GM10266 (cell line): ENCODE data around the gene HES2.

ENCODE experiments used
- DNase-seq: peaks from one replicate; pipeline ENCODE4 v3.0.0; 2012; ENCODE audit errors: extremely low spot score
- CTCF ChIP-seq: IDR thresholded peaks from 2 replicates; pipeline ENCODE4 v1.5.1; 2012; ENCODE audit warnings: mild to moderate bottlenecking, low read depth; ENCODE audit not compliant: control insufficient read depth, insufficient read depth; ENCODE audit errors: missing control alignments

Gene HES2

GRCh38 chr1:6420454-6421042 is 829 bp upstream of the HES2 start:
- TF ChIP-seq CTCF = no peak
- no peak for DNase-seq

- DNase-seq = no peak
- TF ChIP-seq CTCF = no peak
Observed at GRCh38 chr1:6419397-6419803, 319 bp downstream of the HES2 start.

DNA sequence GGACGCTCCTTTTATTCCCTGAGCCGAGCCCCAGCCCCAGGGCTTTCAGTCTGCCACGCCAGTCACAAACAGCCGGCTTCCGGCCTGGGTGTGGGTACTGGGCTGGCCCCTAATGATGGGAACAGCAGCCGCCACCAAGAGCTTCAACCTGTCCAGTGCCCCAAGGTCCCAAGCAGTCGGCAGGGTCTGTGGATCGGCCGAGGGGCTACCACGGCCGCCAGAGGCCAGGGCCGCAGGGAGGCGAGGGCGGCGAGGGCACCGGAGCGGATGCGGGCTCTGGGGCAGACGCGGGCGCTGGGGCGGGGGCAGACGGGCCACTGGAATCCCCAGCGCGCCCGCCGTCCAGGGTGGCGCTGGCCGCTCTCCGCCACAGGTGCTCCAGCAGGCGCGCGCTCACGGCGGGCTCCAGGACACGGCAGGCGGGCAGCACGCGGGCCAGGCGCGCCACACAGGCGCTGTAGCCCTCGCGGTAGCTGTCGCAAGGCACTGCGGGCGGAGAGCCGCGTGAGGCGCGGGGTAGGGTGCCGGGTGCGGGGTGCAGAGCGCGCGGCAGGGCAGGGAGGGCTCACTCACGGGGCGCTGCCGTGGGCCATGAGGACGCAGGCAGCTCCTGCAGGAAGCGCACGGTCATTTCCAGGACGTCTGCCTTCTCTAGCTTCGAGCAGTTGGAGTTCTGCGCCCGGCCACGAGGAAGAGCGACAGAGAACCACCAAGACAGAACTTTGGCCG is 887 bp downstream of the HES2 start:
- DNase-seq = no peak
- no peak for TF ChIP-seq CTCF

GRCh38 chr1:6417961-6418667 is 1.6 kb downstream of the HES2 start:
- no peak for TF ChIP-seq CTCF
- DNase-seq = no peak

GRCh38 chr1:6416906-6417305 is 2.8 kb downstream of the HES2 start:
- DNase-seq = no peak
- no peak for TF ChIP-seq CTCF

GRCh38 chr1:6416295-6416656 is 3.4 kb downstream of the HES2 start:
- no peak for TF ChIP-seq CTCF

More at GRCh38 chr1:6416295-6416656, 3.4 kb downstream of the HES2 start:
- no peak for DNase-seq
